HG03064 (cell line): ENCODE measurements around the gene ZFYVE9.

Experiments
- ATAC-seq: cut with Tn5 transposase; IDR thresholded peaks from one replicate; pipeline ENCODE4 v1.9.1; 2021; ENCODE audit warnings: low read depth; ENCODE audit not compliant: unreplicated experiment

The ZFYVE9 gene

GRCh38 chr1:52237430-52237829, 95.5 kb downstream of the ZFYVE9 start:
- no peak for ATAC-seq

DNA sequence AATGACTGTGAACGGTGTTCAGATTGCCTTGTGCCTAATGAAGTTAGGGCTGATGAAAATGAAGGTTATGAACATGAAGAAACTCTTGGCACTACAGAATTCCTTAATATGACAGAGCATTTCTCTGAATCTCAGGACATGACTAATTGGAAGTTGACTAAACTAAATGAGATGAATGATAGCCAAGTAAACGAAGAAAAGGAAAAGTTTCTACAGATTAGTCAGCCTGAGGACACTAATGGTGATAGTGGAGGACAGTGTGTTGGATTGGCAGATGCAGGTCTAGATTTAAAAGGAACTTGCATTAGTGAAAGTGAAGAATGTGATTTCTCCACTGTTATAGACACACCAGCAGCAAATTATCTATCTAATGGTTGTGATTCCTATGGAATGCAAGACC, 96.6 kb downstream of the ZFYVE9 start:
- no peak for ATAC-seq

- no peak for ATAC-seq
Measured at GRCh38 chr1:52238887-52239707, 97.2 kb downstream of the ZFYVE9 start.

DNA sequence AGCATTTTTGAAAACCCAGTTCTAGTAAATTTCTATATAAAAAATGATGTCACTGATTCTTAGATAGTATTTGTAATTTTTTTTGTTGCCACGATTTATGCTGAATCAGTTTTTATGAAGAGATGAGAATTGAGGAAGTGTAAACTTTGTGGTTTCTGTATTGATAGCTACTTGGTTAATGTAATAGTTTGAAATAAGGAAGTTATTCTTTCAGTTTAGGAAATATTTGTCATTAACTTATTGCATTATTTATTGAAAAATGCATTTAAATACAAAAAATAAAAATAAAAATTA, 97.8 kb downstream of the ZFYVE9 start:
- no peak for ATAC-seq

DNA sequence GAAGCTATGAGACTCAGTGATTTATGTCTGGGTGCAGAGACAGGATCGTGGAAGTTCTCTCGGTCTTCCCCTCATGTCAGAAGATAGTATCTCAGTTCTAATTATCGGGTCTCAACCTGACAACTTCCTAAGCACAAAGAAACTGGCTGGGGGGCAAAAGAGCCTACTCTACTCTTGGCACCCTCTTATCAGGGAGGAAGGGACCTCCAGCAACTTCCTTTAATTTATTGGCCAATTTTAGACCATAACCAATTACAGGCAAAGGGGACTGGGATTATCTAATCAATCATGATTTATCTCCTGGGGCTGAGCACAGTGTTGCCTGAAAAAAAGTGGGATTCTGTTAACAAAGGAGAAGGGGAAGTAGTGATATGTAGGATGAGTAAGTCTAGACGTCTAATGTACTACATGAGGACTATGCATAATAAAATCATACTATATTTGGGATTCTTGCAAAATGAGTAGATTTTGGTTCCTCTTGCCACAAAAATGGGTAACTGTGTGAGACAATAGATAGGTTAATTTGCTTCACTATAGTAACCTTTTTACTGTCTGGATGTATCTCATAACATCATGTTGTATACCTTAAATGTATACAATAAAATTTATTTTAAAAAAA, 98.8 kb downstream of the ZFYVE9 start:
- ATAC-seq, result no peak

GRCh38 chr1:52243221-52243987, 101.5 kb downstream of the ZFYVE9 start:
- ATAC-seq, result no peak

- ATAC-seq, result no peak
Measured at GRCh38 chr1:52249831-52250230, 107.9 kb downstream of the ZFYVE9 start.

DNA sequence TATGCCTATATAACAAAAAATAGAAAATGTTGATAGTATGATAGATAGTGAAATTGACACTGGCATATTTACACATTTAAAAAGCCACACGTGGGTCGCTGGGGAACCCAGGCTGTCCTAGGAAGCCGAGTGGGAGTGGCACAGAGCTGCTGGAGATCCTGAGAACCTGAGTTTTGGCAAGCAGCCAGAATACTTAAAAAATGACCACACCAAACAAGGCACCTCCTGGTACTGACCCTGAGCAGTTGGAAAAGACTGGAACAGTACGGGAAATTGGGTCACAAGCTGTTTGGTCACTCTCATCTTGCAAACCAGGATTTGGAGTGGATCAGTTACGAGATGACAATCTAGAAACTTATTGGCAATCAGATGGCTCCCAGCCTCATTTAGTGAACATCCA, 111.5 kb downstream of the ZFYVE9 start:
- no peak for ATAC-seq

- no peak for ATAC-seq
Measured at GRCh38 chr1:52259886-52260285, 118.0 kb downstream of the ZFYVE9 start.

DNA sequence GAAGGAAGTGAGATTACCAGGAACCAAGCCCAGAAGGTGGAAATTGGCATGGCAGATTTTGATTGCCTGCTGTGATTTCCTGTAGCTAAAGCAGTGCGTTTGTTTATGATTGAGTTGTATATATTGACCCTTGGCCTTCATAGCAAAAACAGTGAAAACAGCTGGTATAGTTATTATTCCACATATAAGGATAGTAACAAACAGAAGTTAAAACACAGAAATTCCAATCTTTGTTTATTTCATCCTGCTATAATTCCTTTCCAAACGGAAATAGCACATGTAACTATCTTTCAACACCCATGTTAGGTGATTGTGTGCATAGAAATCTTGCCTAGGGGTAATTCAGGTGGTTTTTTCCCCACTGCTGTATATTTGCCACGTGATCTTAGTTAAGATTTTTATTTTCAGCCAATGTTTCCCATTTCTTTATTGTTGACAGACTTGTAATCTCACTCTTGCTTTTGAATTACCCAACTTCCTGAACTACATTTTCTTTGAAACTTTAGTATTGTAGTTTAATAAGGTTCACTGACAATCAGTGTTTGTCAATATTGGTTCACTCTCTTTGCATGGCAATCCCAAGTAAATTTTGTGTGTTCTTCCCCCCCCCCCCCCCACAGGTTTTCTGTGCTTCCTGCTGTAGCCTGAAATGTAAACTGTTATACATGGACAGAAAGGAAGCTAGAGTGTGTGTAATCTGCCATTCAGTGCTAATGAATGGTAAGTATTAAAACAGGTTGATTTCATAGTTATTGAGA, 121.4 kb downstream of the ZFYVE9 start:
- ATAC-seq, result no peak

GRCh38 chr1:52264530-52265115, 122.7 kb downstream of the ZFYVE9 start:
- ATAC-seq, result no peak

- no peak for ATAC-seq
Measured at GRCh38 chr1:52266507-52266906, 124.6 kb downstream of the ZFYVE9 start.

DNA sequence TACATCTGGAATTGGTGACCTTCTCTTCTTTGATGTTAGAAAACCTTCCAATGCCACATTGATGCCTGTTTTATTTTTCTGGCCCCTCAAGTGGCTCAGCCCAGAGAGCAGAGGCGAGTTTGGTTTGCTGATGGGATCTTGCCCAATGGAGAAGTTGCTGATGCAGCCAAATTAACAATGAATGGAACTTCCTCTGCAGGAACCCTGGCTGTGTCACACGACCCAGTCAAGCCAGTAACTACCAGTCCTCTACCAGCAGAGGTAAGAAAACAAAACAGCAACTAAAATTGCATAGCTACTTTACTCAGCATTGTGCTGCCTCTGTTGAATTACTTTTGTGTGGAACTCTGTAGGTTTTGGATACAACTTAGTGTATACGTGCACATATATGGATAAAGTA, 126.5 kb downstream of the ZFYVE9 start:
- no peak for ATAC-seq

GRCh38 chr1:52281518-52281917, 139.6 kb downstream of the ZFYVE9 start:
- ATAC-seq, result no peak

GRCh38 chr1:52288286-52288685, 146.4 kb downstream of the ZFYVE9 start:
- no peak for ATAC-seq

- no peak for ATAC-seq
Measured at GRCh38 chr1:52294580-52294979, 152.7 kb downstream of the ZFYVE9 start.

DNA sequence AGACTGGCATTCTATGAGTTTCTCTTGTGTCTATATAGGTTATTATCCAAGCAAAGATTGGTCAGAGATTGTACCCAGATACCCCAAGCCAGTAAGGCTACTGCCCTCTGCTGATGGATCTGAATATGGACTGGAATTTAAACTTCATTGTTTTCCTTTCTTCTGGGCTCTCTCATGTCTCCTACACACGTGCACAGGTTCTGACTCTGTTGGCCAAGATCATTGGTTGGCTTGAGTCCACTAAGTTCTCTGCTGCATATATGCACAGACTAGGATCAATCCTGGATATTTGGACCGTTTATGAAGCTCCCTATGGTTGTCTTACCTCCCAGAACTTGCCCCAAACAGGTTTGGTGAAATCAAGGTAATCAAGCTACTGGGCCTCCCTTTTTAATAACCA, 154.5 kb downstream of the ZFYVE9 start:
- ATAC-seq, result no peak

DNA sequence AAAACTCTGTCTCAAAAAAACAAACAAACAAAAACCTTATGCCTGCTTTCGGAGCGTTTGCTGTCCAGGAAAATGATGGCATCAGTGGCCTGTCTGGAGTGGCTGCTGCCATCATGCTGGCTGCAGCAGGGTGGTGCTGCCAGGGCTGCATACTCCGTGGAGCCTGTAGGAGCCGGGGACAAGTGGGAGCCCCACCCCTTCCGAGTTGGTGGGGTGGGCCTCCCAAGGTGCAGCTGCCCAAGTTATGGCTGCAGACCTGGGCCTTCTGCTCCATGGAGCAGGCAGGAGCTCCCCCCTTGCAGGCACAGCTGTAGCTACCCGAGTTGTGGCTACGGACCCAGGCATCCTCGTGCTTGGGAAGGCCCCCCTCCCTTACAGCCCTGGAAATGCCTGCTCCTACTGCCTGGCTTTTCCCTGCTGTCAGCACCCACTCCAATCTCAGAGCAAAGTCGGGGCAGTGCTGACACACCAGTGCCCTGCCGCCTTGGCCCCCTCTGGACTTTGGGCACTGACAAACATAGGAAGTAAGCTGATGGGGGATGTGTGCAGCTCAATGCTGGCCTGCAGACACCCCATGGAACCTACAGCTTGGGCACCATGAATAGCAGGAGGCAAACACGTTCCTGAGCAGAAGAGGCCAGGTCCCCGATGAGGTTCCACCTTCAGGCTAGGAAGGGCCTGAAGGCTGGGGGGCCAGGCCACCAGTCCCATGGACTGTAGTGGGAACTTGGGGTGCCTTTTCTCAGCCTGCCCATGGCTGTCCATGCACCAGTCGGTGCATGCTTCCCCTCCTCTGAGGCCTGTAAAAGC, 163.7 kb downstream of the ZFYVE9 start:
- no peak for ATAC-seq

- no peak for ATAC-seq
Measured at GRCh38 chr1:52306227-52307006, 164.5 kb downstream of the ZFYVE9 start.
